HepG2 (cell line): ENCODE data around the gene PDE2A. TPM values are rescaled to one million over a fixed set of nuclear protein-coding genes. Genes with fewer than 3 reads are reported as not detected.

ENCODE experiments used
- ATF1 ChIP-seq: IDR thresholded peaks from 2 replicates; pipeline ENCODE4 v1.6.1; 2016; ENCODE audit warnings: mild to moderate bottlenecking, control low read depth
- GMEB2 ChIP-seq: IDR thresholded peaks from 2 replicates; pipeline ENCODE4 v1.6.1; 2016; ENCODE audit warnings: missing biosample characterization, missing genetic modification reagents, low read depth
- PRDM4 ChIP-seq: sonication (generic); formaldehyde crosslinking; IDR thresholded peaks from 2 replicates; pipeline ENCODE4 v1.9.0; 2021; ENCODE audit warnings: missing genetic modification reagents, borderline replicate concordance
- ZNF30 ChIP-seq: sonication (generic); formaldehyde crosslinking; IDR thresholded peaks from 2 replicates; pipeline ENCODE4 v1.5.0; 2020; ENCODE audit warnings: mild to moderate bottlenecking, missing genetic modification reagents
- ZNF558 ChIP-seq: sonication (generic); formaldehyde crosslinking; IDR thresholded peaks from 2 replicates; pipeline ENCODE4 v1.9.0; 2022; ENCODE audit warnings: mild to moderate bottlenecking, missing genetic modification reagents, borderline replicate concordance
- ZNF660 ChIP-seq: sonication (generic); formaldehyde crosslinking; IDR thresholded peaks from 2 replicates; pipeline ENCODE4 v1.5.1; 2020; ENCODE audit warnings: mild to moderate bottlenecking, low read depth, missing genetic modification reagents, borderline replicate concordance
- polyA plus RNA-seq, 8 experiments: library from polyadenylated mRNA; depleted of rRNA in 3 of 8; stranded (reverse) in 7 of 8; unstranded in 1 of 8; fragments of >200 nt; fragmentation: Illumina TruSeq in 4 of 8; extraction: Trizol in 4 of 8; gene quantifications; 2 replicates each; pipeline versions ENCODE4 v1.2.1 to v1.2.3, GENCODE V29; 2011 to 2016; ENCODE audit warnings: low read depth in 4 of 8, missing spikeins in 1 of 8, mixed read lengths in 1 of 8; ENCODE audit not compliant: insufficient read depth in 1 of 8
- total RNA-seq, 5 experiments: library from RNA; depleted of rRNA; stranded (reverse); fragments of >200 nt; fragmentation: Illumina TruSeq; extraction: Trizol; gene quantifications; 2 replicates each; pipeline ENCODE4 v1.2.3, GENCODE V29; 2016; ENCODE audit warnings: low read depth in 1 of 5

The PDE2A gene
- total and polyA plus RNA-seq, 2 of the 13 experiments (the other 11 are each of a cell fraction or from before 2014, with no cell fraction given): 3.1 TPM; not detected in 1

GRCh38 chr11:72685560-72686480 lies 11.6 kb upstream of the PDE2A start (continued):
- TF ChIP-seq GMEB2 (CRISPR knock-in tag): no peak
- no peak for TF ChIP-seq PRDM4 (CRISPR knock-in tag)
- TF ChIP-seq ZNF30 (CRISPR knock-in tag): no peak
- no peak for TF ChIP-seq ZNF660
- no peak for TF ChIP-seq ATF1 (CRISPR knock-in tag)
- no peak for TF ChIP-seq ZNF558 (CRISPR knock-in tag)
